ENCODE data around the gene FRMD6. TPM values are rescaled to one million over a fixed set of nuclear protein-coding genes. Genes with fewer than 3 reads are reported as not detected.

Gene FRMD6
- total RNA-seq, 1 donor from 2014 or later: 33.4 TPM

- H3K4me3 ChIP-seq (ENCODE audit: low read length in 3 of 3): no peak overlapping the region
- peaks cover 0 to 22% (median 12%) of the 10 kb centered on the region in 3 donors for H3K36me3 ChIP-seq (ENCODE audit: control insufficient read depth in 3 of 3, insufficient read depth in 3 of 3, low read length in 3 of 3)
- peaks cover 0 to under 1% (median 0%) of the 10 kb centered on the region in 3 donors for H3K4me1 ChIP-seq (ENCODE audit: control insufficient read depth in 3 of 3, insufficient read depth in 3 of 3, low read length in 3 of 3)
- H3K9me3 ChIP-seq (ENCODE audit: control insufficient read depth in 3 of 3, low read length in 3 of 3): no peaks in the 10 kb centered on the region
- H3K27ac ChIP-seq (ENCODE audit: low read depth, low read length): no peak overlapping the region
- H3K9ac ChIP-seq (ENCODE audit: low read depth in 1 of 3, low read length in 3 of 3): no peak overlapping the region
- no peaks in the 10 kb centered on the region for H3K27me3 ChIP-seq (ENCODE audit: control insufficient read depth in 3 of 3, insufficient read depth in 3 of 3, low read length in 3 of 3)
Observed at GRCh38 chr14:51711505-51711904, 59.8 kb downstream of the FRMD6 start.

- peaks cover 0 to 4% (median 0%) of the 10 kb centered on the region in 3 donors for H3K4me1 ChIP-seq (ENCODE audit: control insufficient read depth in 3 of 3, insufficient read depth in 3 of 3, low read length in 3 of 3)
- no peak overlapping the region for H3K9ac ChIP-seq (ENCODE audit: low read depth in 1 of 3, low read length in 3 of 3)
- no peak overlapping the region for H3K4me3 ChIP-seq (ENCODE audit: low read length in 3 of 3)
- no peak overlapping the region for H3K27ac ChIP-seq (ENCODE audit: low read depth, low read length)
- no peaks in the 10 kb centered on the region for H3K9me3 ChIP-seq (ENCODE audit: control insufficient read depth in 3 of 3, low read length in 3 of 3)
- H3K36me3 ChIP-seq (ENCODE audit: control insufficient read depth in 3 of 3, insufficient read depth in 3 of 3, low read length in 3 of 3): peaks cover 2 to 31% (median 12%) of the 10 kb centered on the region in 3 donors
- H3K27me3 ChIP-seq (ENCODE audit: control insufficient read depth in 3 of 3, insufficient read depth in 3 of 3, low read length in 3 of 3): no peaks in the 10 kb centered on the region
Observed at GRCh38 chr14:51715250-51715649, 63.5 kb downstream of the FRMD6 start.

- no peaks in the 10 kb centered on the region for H3K27me3 ChIP-seq (ENCODE audit: control insufficient read depth in 3 of 3, insufficient read depth in 3 of 3, low read length in 3 of 3)
- H3K9me3 ChIP-seq (ENCODE audit: control insufficient read depth in 3 of 3, low read length in 3 of 3): no peaks in the 10 kb centered on the region
- no peak overlapping the region for H3K27ac ChIP-seq (ENCODE audit: low read depth, low read length)
- H3K4me1 ChIP-seq (ENCODE audit: control insufficient read depth in 3 of 3, insufficient read depth in 3 of 3, low read length in 3 of 3): peaks cover 0 to 4% (median 0%) of the 10 kb centered on the region in 3 donors
- H3K36me3 ChIP-seq (ENCODE audit: control insufficient read depth in 3 of 3, insufficient read depth in 3 of 3, low read length in 3 of 3): peaks cover 3 to 36% (median 17%) of the 10 kb centered on the region in 3 donors
- H3K4me3 ChIP-seq (ENCODE audit: low read length in 3 of 3): no peak overlapping the region
- no peak overlapping the region for H3K9ac ChIP-seq (ENCODE audit: low read depth in 1 of 3, low read length in 3 of 3)
Observed at GRCh38 chr14:51715742-51716141, 64.0 kb downstream of the FRMD6 start.

GRCh38 chr14:51716610-51717009, 64.9 kb downstream of the FRMD6 start:
- Histone ChIP-seq H3K4me1 (ENCODE audit: control insufficient read depth in 3 of 3, insufficient read depth in 3 of 3, low read length in 3 of 3) (peaks cover 0 to 4% (median 0%) of the 10 kb centered on the region in 3 donors), H3K27ac (ENCODE audit: low read depth, low read length) (no peak overlapping the region), H3K27me3 (ENCODE audit: control insufficient read depth in 3 of 3, insufficient read depth in 3 of 3, low read length in 3 of 3) (no peaks in the 10 kb centered on the region), H3K36me3 (ENCODE audit: control insufficient read depth in 3 of 3, insufficient read depth in 3 of 3, low read length in 3 of 3) (peaks cover 3 to 36% (median 19%) of the 10 kb centered on the region in 3 donors), H3K9me3 (ENCODE audit: control insufficient read depth in 3 of 3, low read length in 3 of 3) (no peaks in the 10 kb centered on the region), H3K9ac (ENCODE audit: low read depth in 1 of 3, low read length in 3 of 3) (no peak overlapping the region), H3K4me3 (ENCODE audit: low read length in 3 of 3) (no peak overlapping the region)

GRCh38 chr14:51717766-51718165, 66.1 kb downstream of the FRMD6 start:
- H3K4me1 ChIP-seq (ENCODE audit: control insufficient read depth in 3 of 3, insufficient read depth in 3 of 3, low read length in 3 of 3): peaks cover 0 to 4% (median 0%) of the 10 kb centered on the region in 3 donors
- H3K4me3 ChIP-seq (ENCODE audit: low read length in 3 of 3): no peak overlapping the region
- no peaks in the 10 kb centered on the region for H3K27me3 ChIP-seq (ENCODE audit: control insufficient read depth in 3 of 3, insufficient read depth in 3 of 3, low read length in 3 of 3)
- H3K9me3 ChIP-seq (ENCODE audit: control insufficient read depth in 3 of 3, low read length in 3 of 3): no peaks in the 10 kb centered on the region
- H3K36me3 ChIP-seq (ENCODE audit: control insufficient read depth in 3 of 3, insufficient read depth in 3 of 3, low read length in 3 of 3): peaks cover 5 to 46% (median 14%) of the 10 kb centered on the region in 3 donors
- no peak overlapping the region for H3K9ac ChIP-seq (ENCODE audit: low read depth in 1 of 3, low read length in 3 of 3)
- H3K27ac ChIP-seq (ENCODE audit: low read depth, low read length): no peak overlapping the region

- no peak overlapping the region for H3K4me3 ChIP-seq (ENCODE audit: low read length in 3 of 3)
- H3K27ac ChIP-seq (ENCODE audit: low read depth, low read length): no peak overlapping the region
- no peaks in the 10 kb centered on the region for H3K27me3 ChIP-seq (ENCODE audit: control insufficient read depth in 3 of 3, insufficient read depth in 3 of 3, low read length in 3 of 3)
- H3K4me1 ChIP-seq (ENCODE audit: control insufficient read depth in 3 of 3, insufficient read depth in 3 of 3, low read length in 3 of 3): peaks cover 0 to 4% (median 0%) of the 10 kb centered on the region in 3 donors
- peaks cover 7 to 42% (median 14%) of the 10 kb centered on the region in 3 donors for H3K36me3 ChIP-seq (ENCODE audit: control insufficient read depth in 3 of 3, insufficient read depth in 3 of 3, low read length in 3 of 3)
- H3K9ac ChIP-seq (ENCODE audit: low read depth in 1 of 3, low read length in 3 of 3): no peak overlapping the region
- H3K9me3 ChIP-seq (ENCODE audit: control insufficient read depth in 3 of 3, low read length in 3 of 3): no peaks in the 10 kb centered on the region
Observed at GRCh38 chr14:51719955-51720354, 68.2 kb downstream of the FRMD6 start.

- Histone ChIP-seq H3K36me3 (ENCODE audit: control insufficient read depth in 3 of 3, insufficient read depth in 3 of 3, low read length in 3 of 3) (peaks cover 11 to 44% (median 20%) of the 10 kb centered on the region in 3 donors), H3K4me3 (ENCODE audit: low read length in 3 of 3) (no peak overlapping the region), H3K27me3 (ENCODE audit: control insufficient read depth in 3 of 3, insufficient read depth in 3 of 3, low read length in 3 of 3) (no peaks in the 10 kb centered on the region), H3K27ac (ENCODE audit: low read depth, low read length) (no peak overlapping the region), H3K9ac (ENCODE audit: low read depth in 1 of 3, low read length in 3 of 3) (no peak overlapping the region), H3K4me1 (ENCODE audit: control insufficient read depth in 3 of 3, insufficient read depth in 3 of 3, low read length in 3 of 3) (no peaks in the 10 kb centered on the region), H3K9me3 (ENCODE audit: control insufficient read depth in 3 of 3, low read length in 3 of 3) (no peaks in the 10 kb centered on the region)
Observed at GRCh38 chr14:51723990-51724389, 72.3 kb downstream of the FRMD6 start.

GRCh38 chr14:51724650-51725049, 72.9 kb downstream of the FRMD6 start:
- H3K27me3 ChIP-seq (ENCODE audit: control insufficient read depth in 3 of 3, insufficient read depth in 3 of 3, low read length in 3 of 3): no peaks in the 10 kb centered on the region
- peaks cover 11 to 44% (median 20%) of the 10 kb centered on the region in 3 donors for H3K36me3 ChIP-seq (ENCODE audit: control insufficient read depth in 3 of 3, insufficient read depth in 3 of 3, low read length in 3 of 3)
- H3K4me1 ChIP-seq (ENCODE audit: control insufficient read depth in 3 of 3, insufficient read depth in 3 of 3, low read length in 3 of 3): no peaks in the 10 kb centered on the region
- H3K27ac ChIP-seq (ENCODE audit: low read depth, low read length): no peak overlapping the region
- no peaks in the 10 kb centered on the region for H3K9me3 ChIP-seq (ENCODE audit: control insufficient read depth in 3 of 3, low read length in 3 of 3)
- no peak overlapping the region for H3K4me3 ChIP-seq (ENCODE audit: low read length in 3 of 3)
- H3K9ac ChIP-seq (ENCODE audit: low read depth in 1 of 3, low read length in 3 of 3): no peak overlapping the region

- no peaks in the 10 kb centered on the region for H3K9me3 ChIP-seq (ENCODE audit: control insufficient read depth in 3 of 3, low read length in 3 of 3)
- H3K9ac ChIP-seq (ENCODE audit: low read depth in 1 of 3, low read length in 3 of 3): no peak overlapping the region
- H3K36me3 ChIP-seq (ENCODE audit: control insufficient read depth in 3 of 3, insufficient read depth in 3 of 3, low read length in 3 of 3): peaks cover 10 to 43% (median 16%) of the 10 kb centered on the region in 3 donors
- H3K27ac ChIP-seq (ENCODE audit: low read depth, low read length): no peak overlapping the region
- H3K4me3 ChIP-seq (ENCODE audit: low read length in 3 of 3): no peak overlapping the region
- H3K4me1 ChIP-seq (ENCODE audit: control insufficient read depth in 3 of 3, insufficient read depth in 3 of 3, low read length in 3 of 3): no peaks in the 10 kb centered on the region
- no peaks in the 10 kb centered on the region for H3K27me3 ChIP-seq (ENCODE audit: control insufficient read depth in 3 of 3, insufficient read depth in 3 of 3, low read length in 3 of 3)
Observed at GRCh38 chr14:51725061-51725460, 73.4 kb downstream of the FRMD6 start.

- H3K27ac ChIP-seq (ENCODE audit: low read depth, low read length): no peak overlapping the region
- no peaks in the 10 kb centered on the region for H3K27me3 ChIP-seq (ENCODE audit: control insufficient read depth in 3 of 3, insufficient read depth in 3 of 3, low read length in 3 of 3)
- peaks cover 6 to 32% (median 8%) of the 10 kb centered on the region in 3 donors for H3K36me3 ChIP-seq (ENCODE audit: control insufficient read depth in 3 of 3, insufficient read depth in 3 of 3, low read length in 3 of 3)
- no peak overlapping the region for H3K4me3 ChIP-seq (ENCODE audit: low read length in 3 of 3)
- H3K9me3 ChIP-seq (ENCODE audit: control insufficient read depth in 3 of 3, low read length in 3 of 3): no peaks in the 10 kb centered on the region
- H3K9ac ChIP-seq (ENCODE audit: low read depth in 1 of 3, low read length in 3 of 3): no peak overlapping the region
- no peaks in the 10 kb centered on the region for H3K4me1 ChIP-seq (ENCODE audit: control insufficient read depth in 3 of 3, insufficient read depth in 3 of 3, low read length in 3 of 3)
Observed at GRCh38 chr14:51726166-51726899, 74.6 kb downstream of the FRMD6 start.

Measured in skeletal muscle tissue (tissue), 4 donors.